B cell (primary cell): ENCODE data around the gene COG2. TPM values are rescaled to one million over a fixed set of nuclear protein-coding genes. Genes with fewer than 3 reads are reported as not detected.

Experiments
- ATAC-seq: fragments of 200-7000 bp; cut with Tn5 transposase; one replicate; pipeline ENCODE4 v1.10.0; 2021; ENCODE audit warnings: low read depth, mild to moderate bottlenecking, moderate number of reproducible peaks, moderate library complexity
- CTCF ChIA-PET: fragments of 350-600 bp; sonication (Branson Sonifier 250); formaldehyde crosslinking; loops from one replicate; lab custom pipeline; 2021; ENCODE audit warnings: antibody characterized with exemption, inconsistent platforms; lab: Charles Lee
- POLR2A ChIA-PET: fragments of 350-600 bp; sonication (Branson Sonifier 250); formaldehyde crosslinking; loops from one replicate; lab custom pipeline; 2021; ENCODE audit warnings: antibody characterized with exemption; lab: Charles Lee
- DNase-seq: peaks from one replicate; pipeline ENCODE4 v3.0.0; 2013
- H2AFZ ChIP-seq: 2 replicates; pipeline ENCODE4 v1.6.1; 2012; ENCODE audit warnings: mild to moderate bottlenecking, low read depth, low read length; ENCODE audit not compliant: insufficient read depth, poor library complexity, severe bottlenecking
- H3K27ac ChIP-seq, 2 donors: 1 replicate in 1 of 2; 2 replicates in 1 of 2; pipeline ENCODE4 v1.5.1; 2012 to 2013; ENCODE audit warnings: low read length in 2 of 2, mild to moderate bottlenecking in 2 of 2, moderate library complexity in 1 of 2
- H3K27me3 ChIP-seq, 4 experiments: fragments of 200-600 bp in 1 of 4; sonication (generic) in 1 of 4; replicated peaks in 1 of 4; 1 replicate in 2 of 4; 2 replicates in 2 of 4; pipeline versions ENCODE4 v1.6.1 to v1.7.0; 2013 to 2016; ENCODE audit warnings: low read length in 3 of 4, mild to moderate bottlenecking in 2 of 4, mixed read lengths in 1 of 4, moderate library complexity in 1 of 4; ENCODE audit not compliant: insufficient read depth in 4 of 4, control insufficient read depth in 3 of 4; ENCODE audit errors: control extremely low read depth in 1 of 4
- H3K36me3 ChIP-seq, 2 experiments: replicated peaks in 1 of 2; 1 replicate in 1 of 2; 2 replicates in 1 of 2; pipeline versions ENCODE4 v1.6.1 to v1.7.1; 2013; ENCODE audit warnings: low read length in 1 of 2; ENCODE audit not compliant: insufficient read depth in 2 of 2, control insufficient read depth in 1 of 2; ENCODE audit errors: control extremely low read depth in 1 of 2, extremely low read depth in 1 of 2
- H3K4me1 ChIP-seq, 2 donors: fragments of 200-600 bp in 1 of 2; sonication (generic) in 1 of 2; 1 replicate in 1 of 2; 2 replicates in 1 of 2; pipeline versions ENCODE4 v1.5.1 to v1.6.1; 2013 to 2017; ENCODE audit warnings: low read length in 2 of 2; ENCODE audit not compliant: control insufficient read depth in 2 of 2, insufficient read depth in 2 of 2
- H3K4me2 ChIP-seq: replicated peaks from 2 replicates; pipeline ENCODE3; 2012; ENCODE audit warnings: mild to moderate bottlenecking, low read depth, low read length; ENCODE audit not compliant: poor library complexity, severe bottlenecking
- H3K4me3 ChIP-seq, 5 experiments: fragments of 200-600 bp in 1 of 5; sonication (generic) in 1 of 5; 1 replicate in 3 of 5; 2 replicates in 2 of 5; pipeline versions ENCODE4 v1.5.1 to v1.7.0; 2011 to 2016; ENCODE audit warnings: low read length in 4 of 5, mild to moderate bottlenecking in 4 of 5, low read depth in 2 of 5, control low read depth in 1 of 5, moderate library complexity in 1 of 5; ENCODE audit not compliant: insufficient read depth in 1 of 5; ENCODE audit errors: control extremely low read depth in 1 of 5, extremely low read depth in 1 of 5
- H3K79me2 ChIP-seq: fragments of 200-600 bp; sonication (generic); one replicate; pipeline ENCODE4 v1.6.0; 2016; ENCODE audit warnings: low read length; ENCODE audit not compliant: control insufficient read depth, insufficient read depth
- H3K9ac ChIP-seq: fragments of 200-600 bp; sonication (generic); 2 replicates; pipeline ENCODE4 v1.6.1; 2017; ENCODE audit warnings: mild to moderate bottlenecking, low read length, moderate library complexity
- H3K9me3 ChIP-seq, 3 donors: one replicate each; pipeline versions ENCODE4 v1.6.1 to v1.7.1; 2013; ENCODE audit warnings: low read length in 2 of 3; ENCODE audit not compliant: control insufficient read depth in 2 of 3, insufficient read depth in 1 of 3; ENCODE audit errors: control extremely low read depth in 1 of 3
- H4K20me1 ChIP-seq: 2 replicates; pipeline ENCODE4 v1.6.0; 2012; ENCODE audit warnings: mild to moderate bottlenecking, low read length; ENCODE audit not compliant: insufficient read depth, control insufficient read depth, poor library complexity, severe bottlenecking
- H3K27ac Mint-ChIP-seq: one replicate; pipeline ENCODE4 v1.8.0; 2021; ENCODE audit warnings: mixed read lengths
- H3K27me3 Mint-ChIP-seq: one replicate; pipeline ENCODE4 v1.8.0; 2021; ENCODE audit warnings: mixed read lengths
- H3K4me1 Mint-ChIP-seq: one replicate; pipeline ENCODE4 v1.8.0; 2021; ENCODE audit warnings: mixed read lengths
- H3K4me3 Mint-ChIP-seq: one replicate; pipeline ENCODE4 v1.8.0; 2021; ENCODE audit warnings: mixed read lengths
- H3K9me3 Mint-ChIP-seq: one replicate; pipeline ENCODE4 v1.8.0; 2022; ENCODE audit warnings: mixed read lengths; ENCODE audit not compliant: insufficient read depth
- CTCF ChIP-seq: fragments of 200-600 bp; IDR thresholded peaks from one replicate; pipeline ENCODE4 v1.8.0; 2022; ENCODE audit warnings: antibody characterized with exemption, mild to moderate bottlenecking
- EZH2 ChIP-seq: IDR thresholded peaks from 2 replicates; pipeline ENCODE4 v1.6.1; 2012; ENCODE audit warnings: borderline replicate concordance, low read depth, mild to moderate bottlenecking, moderate library complexity, low read length; ENCODE audit not compliant: insufficient read depth, poor library complexity, severe bottlenecking
- WGBS: methylation state at CpG from one replicate; pipeline ENCODE4 v1.1.5; 2013; ENCODE audit warnings: missing lambda C conversion rate; ENCODE audit not compliant: insufficient coverage; 5-methylcytosine and 5-hydroxymethylcytosine counted together
- intact Hi-C: fragments of 100-400 bp; cut with micrococcal nuclease; formaldehyde crosslinking; loops from one replicate; pipeline ENCODE4 v1.10.0; 2022
- polyA plus RNA-seq: library from polyadenylated mRNA; depleted of rRNA; stranded (reverse); fragments of >200 nt; gene quantifications from 2 replicates; pipeline ENCODE4 v1.2.3, GENCODE V29; 2012
- total RNA-seq, 2 donors: library from RNA; stranded (reverse); fragments of 120-200 nt in 1 of 2; gene quantifications; 1 replicate in 1 of 2; 2 replicates in 1 of 2; pipeline versions ENCODE4 v1.2.3 to v1.2.4, GENCODE V29; 2013 to 2022

COG2 gene
- total and polyA plus RNA-seq, 2 donors (not counting 1 experiment from before 2014, with no cell fraction given): 17.0 to 42.5 TPM

- H4K20me1 ChIP-seq: no peaks in the 10 kb centered on the region
- no peaks in the 10 kb centered on the region for H3K79me2 ChIP-seq
- H3K27ac ChIP-seq: no peak overlapping the region
- no peak overlapping the region for H3K27ac Mint-ChIP-seq
- ChIA-PET CTCF (no interaction called here), POLR2A (no interaction called here)
- intact Hi-C loops: no loop called here
- ATAC-seq (no peak), DNase-seq (no peak)
- 89% methylated on average over 1 of the region's 1 CpG for WGBS
- H3K36me3 ChIP-seq: no peaks in the 10 kb centered on the region
- H3K4me1 Mint-ChIP-seq: no peaks in the 10 kb centered on the region
- H3K27me3 ChIP-seq: peaks cover 0 to 10% (median 5%) of the 10 kb centered on the region in 4 experiments
- H3K4me2 ChIP-seq: no peak overlapping the region
- no peak overlapping the region for H3K9ac ChIP-seq
- H3K9me3 Mint-ChIP-seq: no peaks in the 10 kb centered on the region
- TF ChIP-seq EZH2: no peak
- no peak for TF ChIP-seq CTCF
- no peak overlapping the region for H3K4me3 ChIP-seq
- H2AFZ ChIP-seq: no peak overlapping the region
- no peaks in the 10 kb centered on the region for H3K4me1 ChIP-seq
- peaks cover 0 to 1% (median 0%) of the 10 kb centered on the region in 3 donors for H3K9me3 ChIP-seq
- peaks cover 21% of the 10 kb centered on the region for H3K27me3 Mint-ChIP-seq
- H3K4me3 Mint-ChIP-seq: no peak overlapping the region
Observed at GRCh38 chr1:230610589-230610988, 31.7 kb upstream of the COG2 start.

- Histone ChIP-seq H2AFZ (no peak overlapping the region), H3K9ac (no peak overlapping the region), H4K20me1 (no peaks in the 10 kb centered on the region), H3K4me1 (no peaks in the 10 kb centered on the region), H3K36me3 (no peaks in the 10 kb centered on the region), H3K4me2 (no peak overlapping the region), H3K27ac (no peak overlapping the region), H3K79me2 (no peaks in the 10 kb centered on the region), H3K27me3 (peaks cover 0 to 13% (median 9%) of the 10 kb centered on the region in 4 experiments), H3K9me3 (peaks cover 0 to 1% (median 0%) of the 10 kb centered on the region in 3 donors), H3K4me3 (no peak overlapping the region)
- H3K9me3 Mint-ChIP-seq: no peaks in the 10 kb centered on the region
- 100% methylated on average over 1 of the region's 7 CpGs for WGBS
- intact Hi-C loops: no loop called here
- H3K27me3 Mint-ChIP-seq: peaks cover 23% of the 10 kb centered on the region
- no peaks in the 10 kb centered on the region for H3K4me1 Mint-ChIP-seq
- DNase-seq (no peak), ATAC-seq (no peak)
- TF ChIP-seq EZH2 (no peak), CTCF (no peak)
- ChIA-PET CTCF (no interaction called here), POLR2A (no interaction called here)
- H3K4me3 Mint-ChIP-seq: no peak overlapping the region
- H3K27ac Mint-ChIP-seq: no peak overlapping the region
Observed at GRCh38 chr1:230611128-230611877, 31.0 kb upstream of the COG2 start.
